HepG2 (cell line): ENCODE data around the gene TTN. TPM values are rescaled to one million over a fixed set of nuclear protein-coding genes. Genes with fewer than 3 reads are reported as not detected.

Source experiments
- ADNP ChIP-seq: sonication (generic); formaldehyde crosslinking; IDR thresholded peaks from 2 replicates; pipeline ENCODE4 v1.4.0; 2020; ENCODE audit warnings: missing genetic modification reagents
- E2F1 ChIP-seq: sonication (generic); formaldehyde crosslinking; IDR thresholded peaks from 2 replicates; pipeline ENCODE4 v1.5.0; 2020; ENCODE audit warnings: missing genetic modification reagents
- ERF ChIP-seq: IDR thresholded peaks from 2 replicates; pipeline ENCODE4 v1.6.1; 2018; ENCODE audit warnings: missing biosample characterization, missing genetic modification reagents
- FIP1L1 ChIP-seq: fragments of 200-400 bp; formaldehyde crosslinking; IDR thresholded peaks from 2 replicates; pipeline ENCODE4 v1.6.1; 2018; ENCODE audit warnings: low read depth, mild to moderate bottlenecking, low read length, moderate library complexity, borderline replicate concordance; ENCODE audit not compliant: insufficient read depth
- GTF2F1 ChIP-seq: fragments of 150-350 bp; IDR thresholded peaks from 2 replicates; pipeline ENCODE4 v1.6.1; 2014; ENCODE audit warnings: low read length
- MTF2 ChIP-seq: sonication (generic); formaldehyde crosslinking; IDR thresholded peaks from 2 replicates; pipeline ENCODE4 v1.5.0; 2020; ENCODE audit warnings: missing genetic modification reagents, borderline replicate concordance
- SATB2 ChIP-seq: sonication (generic); formaldehyde crosslinking; IDR thresholded peaks from 2 replicates; pipeline ENCODE4 v1.5.0; 2020; ENCODE audit warnings: missing genetic modification reagents
- ZHX2 ChIP-seq, 2 experiments: sonication (generic) in 1 of 2; formaldehyde crosslinking in 1 of 2; IDR thresholded peaks; 2 replicates each; pipeline versions ENCODE4 v1.6.1 to v1.9.0; 2014 to 2022; ENCODE audit warnings: antibody characterized with exemption in 1 of 2, borderline replicate concordance in 1 of 2, inconsistent platforms in 1 of 2, low read depth in 1 of 2, missing genetic modification reagents in 1 of 2
- ZSCAN12 ChIP-seq: sonication (generic); formaldehyde crosslinking; IDR thresholded peaks from 2 replicates; pipeline ENCODE4 v1.9.0; 2021; ENCODE audit warnings: mild to moderate bottlenecking, missing genetic modification reagents
- polyA plus RNA-seq, 8 experiments: library from polyadenylated mRNA; depleted of rRNA in 3 of 8; stranded (reverse) in 7 of 8; unstranded in 1 of 8; fragments of >200 nt; fragmentation: Illumina TruSeq in 4 of 8; extraction: Trizol in 4 of 8; gene quantifications; 2 replicates each; pipeline versions ENCODE4 v1.2.1 to v1.2.3, GENCODE V29; 2011 to 2016; ENCODE audit warnings: low read depth in 4 of 8, missing spikeins in 1 of 8, mixed read lengths in 1 of 8; ENCODE audit not compliant: insufficient read depth in 1 of 8
- total RNA-seq, 5 experiments: library from RNA; depleted of rRNA; stranded (reverse); fragments of >200 nt; fragmentation: Illumina TruSeq; extraction: Trizol; gene quantifications; 2 replicates each; pipeline ENCODE4 v1.2.3, GENCODE V29; 2016; ENCODE audit warnings: low read depth in 1 of 5
- TF ChIP-seq, protein P1 (sequence below): sonication (generic); formaldehyde crosslinking; IDR thresholded peaks from 2 replicates; pipeline ENCODE4 v1.4.0; 2020; ENCODE audit warnings: mild to moderate bottlenecking, missing genetic modification reagents, borderline replicate concordance
- TF ChIP-seq, protein P2 (sequence below): sonication (generic); formaldehyde crosslinking; IDR thresholded peaks from 2 replicates; pipeline ENCODE4 v1.5.1; 2020; ENCODE audit warnings: mild to moderate bottlenecking, missing genetic modification reagents, borderline replicate concordance

The TTN gene
- total and polyA plus RNA-seq, 2 of the 13 experiments (the other 11 are each of a cell fraction or from before 2014, with no cell fraction given) = under 0.01 TPM

GRCh38 chr2:178478130-178478438 lies 329.1 kb downstream of the TTN start (continued):
- TF ChIP-seq ZHX2 (IDR thresholded peaks at IDR 0.05; ENCODE audit: low read depth) (no peak), ZHX2 (CRISPR knock-in tag; IDR thresholded peaks at IDR 0.05; ENCODE audit: borderline replicate concordance) (peak; percentile 60; the same call in 1 of the 2 replicates), FIP1L1 (no peak), ADNP (CRISPR knock-in tag) (no peak), ERF (CRISPR knock-in tag) (no peak), SATB2 (CRISPR knock-in tag) (no peak), GTF2F1 (0 out of 2 replicates have a peak, but pooled peaks have one; percentile 1), ZSCAN12 (0 out of 2 replicates have a peak, but pooled peaks have one; percentile 65), E2F1 (CRISPR knock-in tag) (0 out of 2 replicates have a peak, but pooled peaks have one; percentile 71), MTF2 (CRISPR knock-in tag) (0 out of 2 replicates have a peak, but pooled peaks have one; percentile 6)
- TF ChIP-seq, protein P1, sequence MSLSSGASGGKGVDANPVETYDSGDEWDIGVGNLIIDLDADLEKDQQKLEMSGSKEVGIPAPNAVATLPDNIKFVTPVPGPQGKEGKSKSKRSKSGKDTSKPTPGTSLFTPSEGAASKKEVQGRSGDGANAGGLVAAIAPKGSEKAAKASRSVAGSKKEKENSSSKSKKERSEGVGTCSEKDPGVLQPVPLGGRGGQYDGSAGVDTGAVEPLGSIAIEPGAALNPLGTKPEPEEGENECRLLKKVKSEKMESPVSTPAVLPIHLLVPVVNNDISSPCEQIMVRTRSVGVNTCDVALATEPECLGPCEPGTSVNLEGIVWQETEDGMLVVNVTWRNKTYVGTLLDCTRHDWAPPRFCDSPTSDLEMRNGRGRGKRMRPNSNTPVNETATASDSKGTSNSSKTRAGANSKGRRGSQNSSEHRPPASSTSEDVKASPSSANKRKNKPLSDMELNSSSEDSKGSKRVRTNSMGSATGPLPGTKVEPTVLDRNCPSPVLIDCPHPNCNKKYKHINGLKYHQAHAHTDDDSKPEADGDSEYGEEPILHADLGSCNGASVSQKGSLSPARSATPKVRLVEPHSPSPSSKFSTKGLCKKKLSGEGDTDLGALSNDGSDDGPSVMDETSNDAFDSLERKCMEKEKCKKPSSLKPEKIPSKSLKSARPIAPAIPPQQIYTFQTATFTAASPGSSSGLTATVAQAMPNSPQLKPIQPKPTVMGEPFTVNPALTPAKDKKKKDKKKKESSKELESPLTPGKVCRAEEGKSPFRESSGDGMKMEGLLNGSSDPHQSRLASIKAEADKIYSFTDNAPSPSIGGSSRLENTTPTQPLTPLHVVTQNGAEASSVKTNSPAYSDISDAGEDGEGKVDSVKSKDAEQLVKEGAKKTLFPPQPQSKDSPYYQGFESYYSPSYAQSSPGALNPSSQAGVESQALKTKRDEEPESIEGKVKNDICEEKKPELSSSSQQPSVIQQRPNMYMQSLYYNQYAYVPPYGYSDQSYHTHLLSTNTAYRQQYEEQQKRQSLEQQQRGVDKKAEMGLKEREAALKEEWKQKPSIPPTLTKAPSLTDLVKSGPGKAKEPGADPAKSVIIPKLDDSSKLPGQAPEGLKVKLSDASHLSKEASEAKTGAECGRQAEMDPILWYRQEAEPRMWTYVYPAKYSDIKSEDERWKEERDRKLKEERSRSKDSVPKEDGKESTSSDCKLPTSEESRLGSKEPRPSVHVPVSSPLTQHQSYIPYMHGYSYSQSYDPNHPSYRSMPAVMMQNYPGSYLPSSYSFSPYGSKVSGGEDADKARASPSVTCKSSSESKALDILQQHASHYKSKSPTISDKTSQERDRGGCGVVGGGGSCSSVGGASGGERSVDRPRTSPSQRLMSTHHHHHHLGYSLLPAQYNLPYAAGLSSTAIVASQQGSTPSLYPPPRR = no peak
- TF ChIP-seq, protein P2, sequence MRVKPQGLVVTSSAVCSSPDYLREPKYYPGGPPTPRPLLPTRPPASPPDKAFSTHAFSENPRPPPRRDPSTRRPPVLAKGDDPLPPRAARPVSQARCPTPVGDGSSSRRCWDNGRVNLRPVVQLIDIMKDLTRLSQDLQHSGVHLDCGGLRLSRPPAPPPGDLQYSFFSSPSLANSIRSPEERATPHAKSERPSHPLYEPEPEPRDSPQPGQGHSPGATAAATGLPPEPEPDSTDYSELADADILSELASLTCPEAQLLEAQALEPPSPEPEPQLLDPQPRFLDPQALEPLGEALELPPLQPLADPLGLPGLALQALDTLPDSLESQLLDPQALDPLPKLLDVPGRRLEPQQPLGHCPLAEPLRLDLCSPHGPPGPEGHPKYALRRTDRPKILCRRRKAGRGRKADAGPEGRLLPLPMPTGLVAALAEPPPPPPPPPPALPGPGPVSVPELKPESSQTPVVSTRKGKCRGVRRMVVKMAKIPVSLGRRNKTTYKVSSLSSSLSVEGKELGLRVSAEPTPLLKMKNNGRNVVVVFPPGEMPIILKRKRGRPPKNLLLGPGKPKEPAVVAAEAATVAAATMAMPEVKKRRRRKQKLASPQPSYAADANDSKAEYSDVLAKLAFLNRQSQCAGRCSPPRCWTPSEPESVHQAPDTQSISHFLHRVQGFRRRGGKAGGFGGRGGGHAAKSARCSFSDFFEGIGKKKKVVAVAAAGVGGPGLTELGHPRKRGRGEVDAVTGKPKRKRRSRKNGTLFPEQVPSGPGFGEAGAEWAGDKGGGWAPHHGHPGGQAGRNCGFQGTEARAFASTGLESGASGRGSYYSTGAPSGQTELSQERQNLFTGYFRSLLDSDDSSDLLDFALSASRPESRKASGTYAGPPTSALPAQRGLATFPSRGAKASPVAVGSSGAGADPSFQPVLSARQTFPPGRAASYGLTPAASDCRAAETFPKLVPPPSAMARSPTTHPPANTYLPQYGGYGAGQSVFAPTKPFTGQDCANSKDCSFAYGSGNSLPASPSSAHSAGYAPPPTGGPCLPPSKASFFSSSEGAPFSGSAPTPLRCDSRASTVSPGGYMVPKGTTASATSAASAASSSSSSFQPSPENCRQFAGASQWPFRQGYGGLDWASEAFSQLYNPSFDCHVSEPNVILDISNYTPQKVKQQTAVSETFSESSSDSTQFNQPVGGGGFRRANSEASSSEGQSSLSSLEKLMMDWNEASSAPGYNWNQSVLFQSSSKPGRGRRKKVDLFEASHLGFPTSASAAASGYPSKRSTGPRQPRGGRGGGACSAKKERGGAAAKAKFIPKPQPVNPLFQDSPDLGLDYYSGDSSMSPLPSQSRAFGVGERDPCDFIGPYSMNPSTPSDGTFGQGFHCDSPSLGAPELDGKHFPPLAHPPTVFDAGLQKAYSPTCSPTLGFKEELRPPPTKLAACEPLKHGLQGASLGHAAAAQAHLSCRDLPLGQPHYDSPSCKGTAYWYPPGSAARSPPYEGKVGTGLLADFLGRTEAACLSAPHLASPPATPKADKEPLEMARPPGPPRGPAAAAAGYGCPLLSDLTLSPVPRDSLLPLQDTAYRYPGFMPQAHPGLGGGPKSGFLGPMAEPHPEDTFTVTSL (CRISPR knock-in tag) = no peak
